Hepatocyte (in vitro differentiated cells): ENCODE measurements around the gene ARL4A.

ENCODE experiments used
- CTCF ChIP-seq: fragments of 200-600 bp; sonication (generic); IDR thresholded peaks from 2 replicates; pipeline ENCODE4 v1.5.1; 2016; ENCODE audit warnings: antibody characterized with exemption, mild to moderate bottlenecking; ENCODE audit not compliant: poor library complexity
- EZH2 ChIP-seq: fragments of 200-600 bp; sonication (generic); IDR thresholded peaks from 2 replicates; pipeline ENCODE4 v1.6.1; 2016; ENCODE audit warnings: antibody characterized with exemption, mild to moderate bottlenecking, borderline replicate concordance

GRCh38 chr7:12690041-12690878, 2.8 kb downstream of the ARL4A start:
- TF ChIP-seq CTCF (no peak), EZH2 (no peak)
